OCI-LY7 (cell line): ENCODE measurements around the gene PATJ.

Source experiments
- CTCF ChIP-seq: fragments of 200-600 bp; sonication (generic); conservative IDR thresholded peaks from 2 replicates; pipeline ENCODE4 v1.5.1; 2014; ENCODE audit warnings: mild to moderate bottlenecking, antibody characterized with exemption, low read length, moderate library complexity, mixed read lengths
- EZH2phosphoT487 ChIP-seq: fragments of 200-600 bp; sonication (generic); IDR thresholded peaks from 2 replicates; pipeline ENCODE4 v1.6.1; 2018; ENCODE audit warnings: low read depth, borderline replicate concordance, mild to moderate bottlenecking, mixed run types, antibody characterized with exemption, low read length, moderate library complexity, mixed read lengths

- no peak for TF ChIP-seq CTCF
- TF ChIP-seq EZH2phosphoT487 = no peak
These were observed 234.3 kb downstream of the PATJ start for GRCh38 chr1:61976566-61976965.
